Ovary (tissue), 3 donors: Measurements from ENCODE around the gene GPR155.

Source experiments
- EP300 ChIP-seq: sonication (generic); formaldehyde crosslinking; IDR thresholded peaks from one replicate; pipeline ENCODE4 v1.6.1; 2017; ENCODE audit warnings: antibody characterized with exemption
- TF ChIP-seq, protein P1 (sequence below), 3 donors: fragments of 450-650 bp in 2 of 3; fragments of 200-600 bp in 1 of 3; IDR thresholded peaks; one replicate each; pipeline versions ENCODE4 v1.5.1 to v1.8.0; 2016 to 2022; ENCODE audit warnings: antibody characterized with exemption in 3 of 3, mild to moderate bottlenecking in 1 of 3
- donor health status: DM: no; HTN: no; CAD: no.

GRCh38 chr2:174395969-174396630, 90.7 kb downstream of the GPR155 start:
- TF ChIP-seq, protein P1, sequence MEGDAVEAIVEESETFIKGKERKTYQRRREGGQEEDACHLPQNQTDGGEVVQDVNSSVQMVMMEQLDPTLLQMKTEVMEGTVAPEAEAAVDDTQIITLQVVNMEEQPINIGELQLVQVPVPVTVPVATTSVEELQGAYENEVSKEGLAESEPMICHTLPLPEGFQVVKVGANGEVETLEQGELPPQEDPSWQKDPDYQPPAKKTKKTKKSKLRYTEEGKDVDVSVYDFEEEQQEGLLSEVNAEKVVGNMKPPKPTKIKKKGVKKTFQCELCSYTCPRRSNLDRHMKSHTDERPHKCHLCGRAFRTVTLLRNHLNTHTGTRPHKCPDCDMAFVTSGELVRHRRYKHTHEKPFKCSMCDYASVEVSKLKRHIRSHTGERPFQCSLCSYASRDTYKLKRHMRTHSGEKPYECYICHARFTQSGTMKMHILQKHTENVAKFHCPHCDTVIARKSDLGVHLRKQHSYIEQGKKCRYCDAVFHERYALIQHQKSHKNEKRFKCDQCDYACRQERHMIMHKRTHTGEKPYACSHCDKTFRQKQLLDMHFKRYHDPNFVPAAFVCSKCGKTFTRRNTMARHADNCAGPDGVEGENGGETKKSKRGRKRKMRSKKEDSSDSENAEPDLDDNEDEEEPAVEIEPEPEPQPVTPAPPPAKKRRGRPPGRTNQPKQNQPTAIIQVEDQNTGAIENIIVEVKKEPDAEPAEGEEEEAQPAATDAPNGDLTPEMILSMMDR (IDR thresholded peaks at IDR 0.05), result no peak
- no peak for TF ChIP-seq EP300
